ENCODE data around the gene IPO11.
"Not testable (repeated sequence)": the region's sequence is repeated elsewhere in the genome, so short reads cannot be mapped to it uniquely, and the experiment has no call there.

The IPO11 gene

GRCh38 chr5:62506659-62507460 lies 94.3 kb downstream of the IPO11 start:
- Histone ChIP-seq H3K27me3 (ENCODE audit: control insufficient read depth in 2 of 2, insufficient read depth in 2 of 2, low read length in 2 of 2) (no peaks in the 10 kb centered on the region), H3K9ac (ENCODE audit: low read depth in 1 of 2, low read length in 2 of 2) (no peak overlapping the region), H3K27ac (ENCODE audit: low read depth in 2 of 2, low read length in 2 of 2) (no peak overlapping the region), H3K9me3 (ENCODE audit: control insufficient read depth in 2 of 2, low read length in 2 of 2) (no peaks in the 10 kb centered on the region), H3K36me3 (ENCODE audit: control insufficient read depth in 2 of 2, insufficient read depth in 2 of 2, low read length in 2 of 2) (peaks cover 0 to 6% of the 10 kb centered on the region in 2 donors), H3K4me3 (ENCODE audit: low read length in 2 of 2) (no peak overlapping the region), H3K4me1 (ENCODE audit: control insufficient read depth in 2 of 2, insufficient read depth in 2 of 2, low read length in 2 of 2) (no peaks in the 10 kb centered on the region)

GRCh38 chr5:62508760-62509159 lies 96.2 kb downstream of the IPO11 start:
- not testable (repeated sequence) for H3K27me3 ChIP-seq (ENCODE audit: control insufficient read depth in 2 of 2, insufficient read depth in 2 of 2, low read length in 2 of 2); H3K36me3 ChIP-seq (ENCODE audit: control insufficient read depth in 2 of 2, insufficient read depth in 2 of 2, low read length in 2 of 2); H3K4me1 ChIP-seq (ENCODE audit: control insufficient read depth in 2 of 2, insufficient read depth in 2 of 2, low read length in 2 of 2); H3K27ac ChIP-seq (ENCODE audit: low read depth in 2 of 2, low read length in 2 of 2); H3K9ac ChIP-seq (ENCODE audit: low read depth in 1 of 2, low read length in 2 of 2); H3K4me3 ChIP-seq (ENCODE audit: low read length in 2 of 2); H3K9me3 ChIP-seq (ENCODE audit: control insufficient read depth in 2 of 2, low read length in 2 of 2)

GRCh38 chr5:62509806-62510205 lies 97.2 kb downstream of the IPO11 start:
- Histone ChIP-seq H3K9ac (ENCODE audit: low read depth in 1 of 2, low read length in 2 of 2) (no peak overlapping the region), H3K4me1 (ENCODE audit: control insufficient read depth in 2 of 2, insufficient read depth in 2 of 2, low read length in 2 of 2) (no peaks in the 10 kb centered on the region), H3K9me3 (ENCODE audit: control insufficient read depth in 2 of 2, low read length in 2 of 2) (no peaks in the 10 kb centered on the region)

GRCh38 chr5:62513085-62513484 lies 100.5 kb downstream of the IPO11 start:
- not testable (repeated sequence) for H3K27ac ChIP-seq (ENCODE audit: low read depth in 2 of 2, low read length in 2 of 2); H3K9me3 ChIP-seq (ENCODE audit: control insufficient read depth in 2 of 2, low read length in 2 of 2); H3K4me1 ChIP-seq (ENCODE audit: control insufficient read depth in 2 of 2, insufficient read depth in 2 of 2, low read length in 2 of 2); H3K9ac ChIP-seq (ENCODE audit: low read depth in 1 of 2, low read length in 2 of 2); H3K36me3 ChIP-seq (ENCODE audit: control insufficient read depth in 2 of 2, insufficient read depth in 2 of 2, low read length in 2 of 2); H3K4me3 ChIP-seq (ENCODE audit: low read length in 2 of 2); H3K27me3 ChIP-seq (ENCODE audit: control insufficient read depth in 2 of 2, insufficient read depth in 2 of 2, low read length in 2 of 2)

More at GRCh38 chr5:62509806-62510205, 97.2 kb downstream of the IPO11 start:
- Histone ChIP-seq H3K4me3 (ENCODE audit: low read length in 2 of 2) (no peak overlapping the region), H3K36me3 (ENCODE audit: control insufficient read depth in 2 of 2, insufficient read depth in 2 of 2, low read length in 2 of 2) (peaks cover 0 to 6% of the 10 kb centered on the region in 2 donors), H3K27ac (ENCODE audit: low read depth in 2 of 2, low read length in 2 of 2) (no peak overlapping the region), H3K27me3 (ENCODE audit: control insufficient read depth in 2 of 2, insufficient read depth in 2 of 2, low read length in 2 of 2) (no peaks in the 10 kb centered on the region)

GRCh38 chr5:62514510-62515119 lies 102.1 kb downstream of the IPO11 start:
- H3K9ac ChIP-seq (ENCODE audit: low read depth in 1 of 2, low read length in 2 of 2), result no peak overlapping the region
- H3K27me3 ChIP-seq (ENCODE audit: control insufficient read depth in 2 of 2, insufficient read depth in 2 of 2, low read length in 2 of 2), result no peaks in the 10 kb centered on the region
- no peaks in the 10 kb centered on the region for H3K9me3 ChIP-seq (ENCODE audit: control insufficient read depth in 2 of 2, low read length in 2 of 2)
- H3K4me1 ChIP-seq (ENCODE audit: control insufficient read depth in 2 of 2, insufficient read depth in 2 of 2, low read length in 2 of 2), result no peaks in the 10 kb centered on the region
- H3K36me3 ChIP-seq (ENCODE audit: control insufficient read depth in 2 of 2, insufficient read depth in 2 of 2, low read length in 2 of 2), result peaks cover 0 to 4% of the 10 kb centered on the region in 2 donors
- no peak overlapping the region for H3K27ac ChIP-seq (ENCODE audit: low read depth in 2 of 2, low read length in 2 of 2)
- no peak overlapping the region for H3K4me3 ChIP-seq (ENCODE audit: low read length in 2 of 2)

- not testable (repeated sequence) for H3K9ac ChIP-seq (ENCODE audit: low read depth in 1 of 2, low read length in 2 of 2); H3K36me3 ChIP-seq (ENCODE audit: control insufficient read depth in 2 of 2, insufficient read depth in 2 of 2, low read length in 2 of 2); H3K27me3 ChIP-seq (ENCODE audit: control insufficient read depth in 2 of 2, insufficient read depth in 2 of 2, low read length in 2 of 2); H3K9me3 ChIP-seq (ENCODE audit: control insufficient read depth in 2 of 2, low read length in 2 of 2); H3K4me3 ChIP-seq (ENCODE audit: low read length in 2 of 2); H3K4me1 ChIP-seq (ENCODE audit: control insufficient read depth in 2 of 2, insufficient read depth in 2 of 2, low read length in 2 of 2); H3K27ac ChIP-seq (ENCODE audit: low read depth in 2 of 2, low read length in 2 of 2)
Measured at GRCh38 chr5:62520812-62521211, 108.2 kb downstream of the IPO11 start.

GRCh38 chr5:62521319-62521718 lies 108.8 kb downstream of the IPO11 start:
- H3K4me3 ChIP-seq (ENCODE audit: low read length in 2 of 2), result no peak overlapping the region
- no peak overlapping the region for H3K27ac ChIP-seq (ENCODE audit: low read depth in 2 of 2, low read length in 2 of 2)
- no peak overlapping the region for H3K9ac ChIP-seq (ENCODE audit: low read depth in 1 of 2, low read length in 2 of 2)
- H3K27me3 ChIP-seq (ENCODE audit: control insufficient read depth in 2 of 2, insufficient read depth in 2 of 2, low read length in 2 of 2), result no peaks in the 10 kb centered on the region
- no peaks in the 10 kb centered on the region for H3K9me3 ChIP-seq (ENCODE audit: control insufficient read depth in 2 of 2, low read length in 2 of 2)
- H3K36me3 ChIP-seq (ENCODE audit: control insufficient read depth in 2 of 2, insufficient read depth in 2 of 2, low read length in 2 of 2), result peaks cover 2 to 3% of the 10 kb centered on the region in 2 donors
- H3K4me1 ChIP-seq (ENCODE audit: control insufficient read depth in 2 of 2, insufficient read depth in 2 of 2, low read length in 2 of 2), result no peaks in the 10 kb centered on the region

GRCh38 chr5:62522811-62523210 lies 110.2 kb downstream of the IPO11 start:
- Histone ChIP-seq H3K4me1 (ENCODE audit: control insufficient read depth in 2 of 2, insufficient read depth in 2 of 2, low read length in 2 of 2) (no peaks in the 10 kb centered on the region), H3K4me3 (ENCODE audit: low read length in 2 of 2) (no peak overlapping the region), H3K9ac (ENCODE audit: low read depth in 1 of 2, low read length in 2 of 2) (no peak overlapping the region), H3K27ac (ENCODE audit: low read depth in 2 of 2, low read length in 2 of 2) (no peak overlapping the region), H3K36me3 (ENCODE audit: control insufficient read depth in 2 of 2, insufficient read depth in 2 of 2, low read length in 2 of 2) (peaks cover 2 to 5% of the 10 kb centered on the region in 2 donors), H3K27me3 (ENCODE audit: control insufficient read depth in 2 of 2, insufficient read depth in 2 of 2, low read length in 2 of 2) (no peaks in the 10 kb centered on the region), H3K9me3 (ENCODE audit: control insufficient read depth in 2 of 2, low read length in 2 of 2) (no peaks in the 10 kb centered on the region)

GRCh38 chr5:62533597-62533996 lies 121.0 kb downstream of the IPO11 start:
- Histone ChIP-seq H3K4me1 (ENCODE audit: control insufficient read depth in 2 of 2, insufficient read depth in 2 of 2, low read length in 2 of 2) (no peaks in the 10 kb centered on the region), H3K27me3 (ENCODE audit: control insufficient read depth in 2 of 2, insufficient read depth in 2 of 2, low read length in 2 of 2) (no peaks in the 10 kb centered on the region), H3K27ac (ENCODE audit: low read depth in 2 of 2, low read length in 2 of 2) (no peak overlapping the region), H3K4me3 (ENCODE audit: low read length in 2 of 2) (no peak overlapping the region), H3K9ac (ENCODE audit: low read depth in 1 of 2, low read length in 2 of 2) (no peak overlapping the region), H3K9me3 (ENCODE audit: control insufficient read depth in 2 of 2, low read length in 2 of 2) (no peaks in the 10 kb centered on the region), H3K36me3 (ENCODE audit: control insufficient read depth in 2 of 2, insufficient read depth in 2 of 2, low read length in 2 of 2) (peaks cover 3 to 9% of the 10 kb centered on the region in 2 donors)

- H3K4me1 ChIP-seq (ENCODE audit: control insufficient read depth in 2 of 2, insufficient read depth in 2 of 2, low read length in 2 of 2), result no peaks in the 10 kb centered on the region
- no peak overlapping the region for H3K4me3 ChIP-seq (ENCODE audit: low read length in 2 of 2)
- H3K9me3 ChIP-seq (ENCODE audit: control insufficient read depth in 2 of 2, low read length in 2 of 2), result no peaks in the 10 kb centered on the region
- no peak overlapping the region for H3K9ac ChIP-seq (ENCODE audit: low read depth in 1 of 2, low read length in 2 of 2)
- H3K27ac ChIP-seq (ENCODE audit: low read depth in 2 of 2, low read length in 2 of 2), result no peak overlapping the region
- peaks cover 3 to 9% of the 10 kb centered on the region in 2 donors for H3K36me3 ChIP-seq (ENCODE audit: control insufficient read depth in 2 of 2, insufficient read depth in 2 of 2, low read length in 2 of 2)
- H3K27me3 ChIP-seq (ENCODE audit: control insufficient read depth in 2 of 2, insufficient read depth in 2 of 2, low read length in 2 of 2), result no peaks in the 10 kb centered on the region
Measured at GRCh38 chr5:62534461-62535236, 122.1 kb downstream of the IPO11 start.
